GM10266 (cell line): ENCODE measurements around the gene CPSF4L.

ENCODE experiments used
- DNase-seq: peaks from one replicate; pipeline ENCODE4 v3.0.0; 2012; ENCODE audit errors: extremely low spot score
- CTCF ChIP-seq: IDR thresholded peaks from 2 replicates; pipeline ENCODE4 v1.5.1; 2012; ENCODE audit warnings: mild to moderate bottlenecking, low read depth; ENCODE audit not compliant: control insufficient read depth, insufficient read depth; ENCODE audit errors: missing control alignments

CPSF4L gene

GRCh38 chr17:73288534-73289302 is 27.0 kb upstream of the CPSF4L start:
- DNase-seq = no peak
- no peak for TF ChIP-seq CTCF

- no peak for DNase-seq
- no peak for TF ChIP-seq CTCF
Observed at GRCh38 chr17:73286863-73287296, 25.2 kb upstream of the CPSF4L start.

DNA sequence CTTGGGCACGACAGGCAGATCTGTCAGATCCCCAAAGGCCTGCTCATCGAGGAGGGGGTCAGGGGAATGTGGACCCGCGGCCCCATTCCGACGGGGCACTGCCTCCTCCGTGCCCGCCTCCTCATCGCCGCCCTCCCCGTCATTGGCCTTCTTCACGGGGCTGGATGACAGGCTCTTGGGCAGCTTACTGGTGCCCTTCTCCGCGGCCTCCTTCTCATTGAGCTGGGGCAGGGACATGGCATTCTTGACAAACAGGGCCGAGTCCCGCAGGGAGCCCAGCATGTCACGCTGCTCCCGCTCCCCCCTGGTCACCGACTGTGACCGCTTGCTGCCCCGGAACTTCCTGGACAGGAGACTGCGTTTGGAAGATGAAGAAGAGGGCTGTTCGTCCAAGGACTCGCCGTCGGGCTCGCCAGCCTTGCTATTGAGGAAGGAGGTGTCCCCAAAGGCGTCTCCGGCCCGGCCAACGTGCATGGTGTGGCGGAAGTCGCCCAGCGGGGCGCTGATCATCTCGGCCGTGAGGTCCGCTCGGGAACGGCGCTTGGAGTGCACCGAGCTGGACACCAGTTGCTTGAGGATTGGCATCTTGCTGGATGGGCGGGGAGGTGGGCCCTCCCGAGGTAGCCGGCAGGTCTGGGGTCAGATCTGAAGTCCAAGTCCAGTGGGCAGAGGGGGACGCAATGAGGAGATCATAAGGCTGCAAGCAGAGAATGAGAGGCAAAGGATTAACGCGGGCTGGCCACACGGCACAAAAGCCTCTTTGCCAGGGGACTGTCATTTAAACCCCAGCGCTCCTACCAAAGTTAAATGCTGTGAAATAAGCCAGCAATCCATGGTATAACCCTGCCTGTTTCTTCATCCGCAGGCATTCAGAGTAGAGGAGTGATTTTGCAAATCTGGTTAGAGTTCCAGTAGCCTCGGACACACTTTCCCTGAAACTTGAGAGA is 24.5 kb upstream of the CPSF4L start:
- DNase-seq = no peak
- TF ChIP-seq CTCF = no peak

- DNase-seq = no peak
- TF ChIP-seq CTCF = no peak
Observed at GRCh38 chr17:73285603-73285908, 23.9 kb upstream of the CPSF4L start.

DNA sequence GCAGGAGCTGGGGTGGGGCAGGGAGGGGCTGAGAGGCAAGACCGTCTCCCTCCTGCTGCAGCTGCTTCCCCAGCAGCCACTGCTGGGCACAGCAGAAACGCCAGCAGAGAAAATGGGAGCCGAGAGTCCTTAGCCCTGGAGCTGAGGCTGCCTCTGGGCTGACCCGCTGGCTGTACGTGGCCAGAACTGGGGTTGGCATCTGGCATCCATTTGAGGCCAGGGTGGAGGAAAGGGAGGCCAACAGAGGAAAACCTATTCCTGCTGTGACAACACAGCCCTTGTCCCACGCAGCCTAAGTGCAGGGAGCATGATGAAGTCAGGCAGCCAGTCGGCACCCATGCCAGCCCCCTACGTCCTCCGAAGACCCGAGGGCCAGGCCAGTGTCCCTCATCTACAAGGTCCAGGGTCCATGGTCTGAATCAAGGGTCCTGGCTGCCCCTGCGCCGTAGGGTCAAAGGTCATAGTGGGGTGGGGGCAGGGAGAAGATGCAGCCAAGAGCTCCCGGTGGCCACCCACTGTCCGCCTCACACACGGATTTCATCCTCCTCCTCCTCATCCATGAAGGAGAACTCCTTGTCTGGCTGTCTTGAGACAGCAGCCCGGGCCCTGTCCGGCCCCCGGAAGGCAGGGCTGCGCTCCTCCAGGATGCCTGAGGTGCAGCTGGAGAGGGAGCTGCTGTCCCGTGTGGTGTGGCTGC is 23.4 kb upstream of the CPSF4L start:
- DNase-seq = no peak
- TF ChIP-seq CTCF = no peak

DNA sequence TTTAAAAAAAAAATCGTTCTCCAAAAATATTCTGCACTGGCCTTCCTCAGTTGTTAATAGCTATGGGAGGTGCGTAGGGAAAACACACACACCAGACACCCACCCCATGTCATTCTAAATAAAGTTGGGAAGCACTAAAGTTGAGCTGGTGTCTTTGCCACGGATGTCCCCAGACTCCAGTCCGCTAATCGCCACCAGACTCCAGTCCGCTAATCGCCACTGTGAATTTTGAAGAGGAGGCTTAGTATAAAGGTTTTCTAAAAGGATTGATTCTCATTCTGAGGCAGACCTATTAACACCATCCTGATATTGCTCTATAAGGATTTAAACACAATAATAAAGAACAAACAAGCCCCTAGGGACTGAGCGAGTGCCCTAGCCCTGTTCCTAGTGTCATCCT is 22.7 kb upstream of the CPSF4L start:
- DNase-seq = no peak
- TF ChIP-seq CTCF = no peak
